Stimulated activated CD8-positive, alpha-beta memory T cell treated with anti-CD3 and anti-CD28 coated beads, Interleukin-7, amount 100 ng/mL, for 48 hours (primary cell): Measurements from ENCODE around the gene CRELD2.

ENCODE experiments used
- DNase-seq, 2 donors: peaks; one replicate each; pipeline ENCODE4 v3.0.0-alpha.2; 2020; ENCODE audit warnings: low read depth in 1 of 2; ENCODE audit errors: extremely low read depth in 1 of 2

The CRELD2 gene

GRCh38 chr22:49943405-49943765 is 25.0 kb downstream of the CRELD2 start:
- DNase-seq = no peak

GRCh38 chr22:49943771-49944398 is 25.5 kb downstream of the CRELD2 start:
- no peak for DNase-seq

- DNase-seq = no peak
Observed at GRCh38 chr22:49944399-49944891, 26.0 kb downstream of the CRELD2 start.

GRCh38 chr22:49945042-49945794 is 26.8 kb downstream of the CRELD2 start:
- peak in 1 of 2 donors; percentile 45 for DNase-seq

GRCh38 chr22:49946612-49947295 is 28.3 kb downstream of the CRELD2 start:
- no peak for DNase-seq

- DNase-seq = no peak
Observed at GRCh38 chr22:49947296-49947622, 28.8 kb downstream of the CRELD2 start.

- DNase-seq = no peak
Observed at GRCh38 chr22:49948116-49948957, 29.9 kb downstream of the CRELD2 start.

GRCh38 chr22:49948958-49949913 is 30.8 kb downstream of the CRELD2 start:
- no peak for DNase-seq

- DNase-seq = no peak
Observed at GRCh38 chr22:49949914-49950292, 31.5 kb downstream of the CRELD2 start.

GRCh38 chr22:49950396-49950994 is 32.1 kb downstream of the CRELD2 start:
- DNase-seq = no peak

GRCh38 chr22:49951000-49951677 is 32.7 kb downstream of the CRELD2 start:
- peak in 1 of 2 donors; percentile 78 for DNase-seq

- DNase-seq = no peak
Observed at GRCh38 chr22:49951678-49951985, 33.2 kb downstream of the CRELD2 start.

- DNase-seq = no peak
Observed at GRCh38 chr22:49951986-49952896, 33.8 kb downstream of the CRELD2 start.

- DNase-seq = no peak
Observed at GRCh38 chr22:49953027-49953679, 34.7 kb downstream of the CRELD2 start.

GRCh38 chr22:49953680-49954344 is 35.4 kb downstream of the CRELD2 start:
- no peak for DNase-seq

- DNase-seq = no peak
Observed at GRCh38 chr22:49954354-49954753, 35.9 kb downstream of the CRELD2 start.

- no peak for DNase-seq
Observed at GRCh38 chr22:49954991-49955580, 36.7 kb downstream of the CRELD2 start.
